IMR-90 (cell line): ENCODE results near the gene FXYD4. TPM values are rescaled to one million over a fixed set of nuclear protein-coding genes. Genes with fewer than 3 reads are reported as not detected.

Experiments
- ATAC-seq: fragments of 200-7000 bp; cut with Tn5 transposase; 2 replicates; pipeline ENCODE4 v1.9.1; 2020; ENCODE audit warnings: low read depth, mild to moderate bottlenecking, moderate library complexity
- BruUV-seq: library from RNA; stranded (reverse); fragments of 400-500 nt; replicated peaks from 2 replicates; lab custom pipeline; 2021; lab: Mats Ljungman, UMichigan
- CTCF ChIA-PET: fragments of 300-600 bp; formaldehyde crosslinking; extraction: SDS; loops from one replicate; lab custom pipeline; 2021; ENCODE audit warnings: antibody characterized with exemption; lab: Yijun Ruan, JAX
- POLR2A ChIA-PET: fragments of 300-600 bp; sonication (Branson Sonifier 250); formaldehyde crosslinking; loops from one replicate; lab custom pipeline; 2022; ENCODE audit warnings: antibody characterized with exemption; ENCODE audit not compliant: unreplicated experiment; lab: Charles Lee
- DNase-seq: peaks from one replicate; pipeline ENCODE4 v3.0.0; 2013
- H2AFZ ChIP-seq: replicated peaks from 2 replicates; pipeline ENCODE3; 2013; ENCODE audit warnings: low read length, mild to moderate bottlenecking; ENCODE audit not compliant: poor library complexity
- H2AK5ac ChIP-seq: 2 replicates; pipeline ENCODE4 v1.6.1; 2013; ENCODE audit warnings: low read depth, low read length, inconsistent platforms
- H2AK9ac ChIP-seq: replicated peaks from 2 replicates; pipeline ENCODE3; 2013; ENCODE audit warnings: mild to moderate bottlenecking, low read depth, low read length, moderate library complexity; ENCODE audit not compliant: poor library complexity
- H2BK120ac ChIP-seq: 2 replicates; pipeline ENCODE4 v1.6.1; 2013; ENCODE audit warnings: low read depth, low read length, inconsistent platforms
- H2BK15ac ChIP-seq: 3 replicates; pipeline ENCODE4 v1.6.1; 2013; ENCODE audit warnings: low read depth, low read length, inconsistent platforms
- H2BK20ac ChIP-seq: 2 replicates; pipeline ENCODE4 v1.6.1; 2013; ENCODE audit warnings: low read depth, mild to moderate bottlenecking, inconsistent platforms, low read length, moderate library complexity
- H2BK5ac ChIP-seq: 2 replicates; pipeline ENCODE4 v1.6.1; 2013; ENCODE audit warnings: mild to moderate bottlenecking, low read depth, low read length, inconsistent platforms; ENCODE audit not compliant: poor library complexity, severe bottlenecking
- H3K14ac ChIP-seq: replicated peaks from 2 replicates; pipeline ENCODE4 v1.6.1; 2013; ENCODE audit warnings: low read depth, low read length, inconsistent platforms
- H3K18ac ChIP-seq: 2 replicates; pipeline ENCODE4 v1.6.1; 2013; ENCODE audit warnings: low read depth, low read length, control low read depth
- H3K23ac ChIP-seq: 2 replicates; pipeline ENCODE4 v1.6.1; 2013; ENCODE audit warnings: low read depth, low read length, inconsistent platforms
- H3K27ac ChIP-seq: 2 replicates; pipeline ENCODE4 v1.5.1; 2013; ENCODE audit warnings: mild to moderate bottlenecking, control low read depth, low read length; ENCODE audit not compliant: insufficient read depth
- H3K27me3 ChIP-seq: 2 replicates; pipeline ENCODE4 v1.6.1; 2013; ENCODE audit warnings: low read length; ENCODE audit not compliant: control insufficient read depth, insufficient read depth
- H3K36me3 ChIP-seq: 2 replicates; pipeline ENCODE4 v1.6.1; 2013; ENCODE audit warnings: low read length, mixed read lengths; ENCODE audit not compliant: control insufficient read depth, insufficient read depth
- H3K4ac ChIP-seq: 2 replicates; pipeline ENCODE4 v1.6.1; 2013; ENCODE audit warnings: low read depth, low read length, inconsistent platforms
- H3K4me1 ChIP-seq: 2 replicates; pipeline ENCODE4 v1.6.1; 2013; ENCODE audit warnings: low read length, mixed read lengths; ENCODE audit not compliant: control insufficient read depth, insufficient read depth
- H3K4me2 ChIP-seq: 2 replicates; pipeline ENCODE4 v1.6.1; 2013; ENCODE audit warnings: low read depth, mild to moderate bottlenecking, control low read depth, low read length, moderate library complexity
- H3K4me3 ChIP-seq: 2 replicates; pipeline ENCODE4 v1.5.1; 2013; ENCODE audit warnings: low read depth, mild to moderate bottlenecking, control low read depth, low read length, moderate library complexity; ENCODE audit not compliant: insufficient read depth
- H3K56ac ChIP-seq: 2 replicates; pipeline ENCODE4 v1.6.1; 2013; ENCODE audit warnings: low read length, inconsistent platforms; ENCODE audit not compliant: insufficient read depth; ENCODE audit errors: extremely low read depth
- H3K79me1 ChIP-seq, 2 experiments: 2 replicates each; pipeline ENCODE4 v1.6.1; 2013; ENCODE audit warnings: low read length in 2 of 2, inconsistent platforms in 1 of 2, low read depth in 1 of 2
- H3K9ac ChIP-seq: 2 replicates; pipeline ENCODE4 v1.6.1; 2013; ENCODE audit warnings: low read depth, low read length, control low read depth
- H3K9me1 ChIP-seq: 2 replicates; pipeline ENCODE4 v1.6.1; 2013; ENCODE audit warnings: low read length, inconsistent platforms; ENCODE audit not compliant: insufficient read depth
- H3K9me3 ChIP-seq: 2 replicates; pipeline ENCODE4 v1.6.1; 2013; ENCODE audit warnings: low read length; ENCODE audit not compliant: control insufficient read depth, insufficient read depth
- H4K20me1 ChIP-seq: 2 replicates; pipeline ENCODE4 v1.6.1; 2013; ENCODE audit warnings: low read length, inconsistent platforms; ENCODE audit not compliant: insufficient read depth
- H4K5ac ChIP-seq: 2 replicates; pipeline ENCODE4 v1.6.1; 2013; ENCODE audit warnings: mild to moderate bottlenecking, low read depth, low read length, control low read depth
- H4K8ac ChIP-seq, 2 experiments: 2 replicates each; pipeline ENCODE4 v1.6.1; 2013; ENCODE audit warnings: low read depth in 2 of 2, low read length in 2 of 2, control low read depth in 1 of 2, inconsistent platforms in 1 of 2
- H4K91ac ChIP-seq: 2 replicates; pipeline ENCODE4 v1.6.1; 2013; ENCODE audit warnings: low read depth, low read length, inconsistent platforms; ENCODE audit not compliant: insufficient read depth
- ELK1 ChIP-seq: fragments of 150-350 bp; IDR thresholded peaks from 2 replicates; pipeline ENCODE4 v1.6.1; 2016; ENCODE audit warnings: low read depth, mild to moderate bottlenecking, low read length, moderate library complexity, borderline replicate concordance
- POLR2A ChIP-seq: IDR thresholded peaks from 2 replicates; pipeline ENCODE4 v1.6.1; 2012; ENCODE audit warnings: mild to moderate bottlenecking, low read depth, low read length
- RFX5 ChIP-seq: IDR thresholded peaks from 2 replicates; pipeline ENCODE4 v1.8.0; 2012; ENCODE audit warnings: low read depth, mild to moderate bottlenecking, low read length, moderate library complexity
- SMC3 ChIP-seq: fragments of 150-350 bp; IDR thresholded peaks from 2 replicates; pipeline ENCODE4 v1.6.1; 2016; ENCODE audit warnings: low read depth, mild to moderate bottlenecking, antibody characterized with exemption, low read length, moderate library complexity
- whole genome bisulfite sequencing, 2 experiments: methylation state at CpG; one replicate each; pipeline versions ENCODE4 v1.1.5 to v1.1.7; 2013; ENCODE audit warnings: missing lambda C conversion rate in 2 of 2; ENCODE audit not compliant: insufficient read length in 1 of 2; ENCODE audit errors: extremely low coverage in 2 of 2; 5-methylcytosine and 5-hydroxymethylcytosine counted together
- dilution Hi-C: fragments of 300-500 bp; cut with HindIII; formaldehyde crosslinking; loops from one replicate; pipeline ENCODE4 v1.14.3; 2018; ENCODE audit warnings: low sequenced_read_pairs; ENCODE audit not compliant: unreplicated experiment
- in situ Hi-C: fragments of 300-500 bp; cut with MboI; formaldehyde crosslinking; loops from 3 replicates; pipeline ENCODE4 v1.14.3; 2019; ENCODE audit warnings: low sequenced_read_pairs, inconsistent platforms, mixed read lengths
- intact Hi-C: fragments of 100-400 bp; cut with micrococcal nuclease; formaldehyde crosslinking; loops from 2 replicates; pipeline ENCODE4 v1.10.0; 2022
- polyA plus RNA-seq, 3 experiments: library from polyadenylated mRNA; depleted of rRNA; stranded (reverse); fragments of >200 nt; gene quantifications; 2 replicates each; pipeline ENCODE4 v1.2.3, GENCODE V29; 2012; ENCODE audit warnings: low replicate concordance in 1 of 3
- total RNA-seq: library from RNA; depleted of rRNA; stranded (reverse); fragments of >200 nt; gene quantifications from 2 replicates; pipeline ENCODE4 v1.2.3, GENCODE V29; 2012
- TF ChIP-seq, protein P1 (sequence below): fragments of 150-350 bp; IDR thresholded peaks from 2 replicates; pipeline ENCODE4 v1.6.1; 2017; ENCODE audit warnings: mild to moderate bottlenecking, antibody characterized with exemption, low read length, low read depth

Gene FXYD4
- total and polyA plus RNA-seq, 2 of the 4 experiments (the other 2 are of a cell fraction), result not detected

- Histone ChIP-seq H3K18ac (no peak overlapping the region), H3K4me1 (no peaks in the 10 kb centered on the region), H2AK5ac (no peak overlapping the region), H3K9me3 (no peaks in the 10 kb centered on the region), H2AFZ (no peak overlapping the region), H3K36me3 (no peaks in the 10 kb centered on the region), H2AK9ac (no peak overlapping the region), H2BK15ac (no peak overlapping the region), H4K20me1 (no peaks in the 10 kb centered on the region), H3K23ac (no peak overlapping the region), H3K27me3 (peaks cover 15% of the 10 kb centered on the region), H2BK5ac (no peak overlapping the region), H2BK20ac (no peak overlapping the region), H3K56ac (no peak overlapping the region), H3K14ac (no peak overlapping the region), H4K8ac (no peak overlapping the region), H3K9ac (no peak overlapping the region), H3K4me2 (no peak overlapping the region), H3K4ac (no peak overlapping the region), H3K79me1 (no peaks in the 10 kb centered on the region), H3K9me1 (no peaks in the 10 kb centered on the region), H3K4me3 (no peak overlapping the region), H4K91ac (no peak overlapping the region), H3K27ac (no peak overlapping the region), H2BK120ac (no peak overlapping the region), H4K5ac (no peak overlapping the region)
- in situ Hi-C loops, result no loop called here
- CTCF ChIA-PET, result no interaction called here
- no peak for DNase-seq
- no TSS peak for BruUV-seq
- dilution Hi-C loops, result no loop called here
- TF ChIP-seq ELK1, result no peak
- TF ChIP-seq POLR2A, result no peak
- TF ChIP-seq, protein P1, sequence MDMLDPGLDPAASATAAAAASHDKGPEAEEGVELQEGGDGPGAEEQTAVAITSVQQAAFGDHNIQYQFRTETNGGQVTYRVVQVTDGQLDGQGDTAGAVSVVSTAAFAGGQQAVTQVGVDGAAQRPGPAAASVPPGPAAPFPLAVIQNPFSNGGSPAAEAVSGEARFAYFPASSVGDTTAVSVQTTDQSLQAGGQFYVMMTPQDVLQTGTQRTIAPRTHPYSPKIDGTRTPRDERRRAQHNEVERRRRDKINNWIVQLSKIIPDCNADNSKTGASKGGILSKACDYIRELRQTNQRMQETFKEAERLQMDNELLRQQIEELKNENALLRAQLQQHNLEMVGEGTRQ, result no peak
- TF ChIP-seq SMC3, result no peak
- TF ChIP-seq RFX5, result no peak
- no peak for ATAC-seq
- POLR2A ChIA-PET, result no interaction called here
- WGBS, 2 experiments, result 100% methylated on average over 1 of the region's 9 CpGs; no CpG with 5 or more reads in 1 of the 2 experiments
- intact Hi-C loops, result no loop called here
These were observed 4.7 kb downstream of the FXYD4 start for GRCh38 chr10:43376046-43376635.
